ENCODE data around the gene BEND7.
"Not testable (repeated sequence)": the region's sequence is repeated elsewhere in the genome, so short reads cannot be mapped to it uniquely, and the experiment has no call there.

The BEND7 gene

DNA sequence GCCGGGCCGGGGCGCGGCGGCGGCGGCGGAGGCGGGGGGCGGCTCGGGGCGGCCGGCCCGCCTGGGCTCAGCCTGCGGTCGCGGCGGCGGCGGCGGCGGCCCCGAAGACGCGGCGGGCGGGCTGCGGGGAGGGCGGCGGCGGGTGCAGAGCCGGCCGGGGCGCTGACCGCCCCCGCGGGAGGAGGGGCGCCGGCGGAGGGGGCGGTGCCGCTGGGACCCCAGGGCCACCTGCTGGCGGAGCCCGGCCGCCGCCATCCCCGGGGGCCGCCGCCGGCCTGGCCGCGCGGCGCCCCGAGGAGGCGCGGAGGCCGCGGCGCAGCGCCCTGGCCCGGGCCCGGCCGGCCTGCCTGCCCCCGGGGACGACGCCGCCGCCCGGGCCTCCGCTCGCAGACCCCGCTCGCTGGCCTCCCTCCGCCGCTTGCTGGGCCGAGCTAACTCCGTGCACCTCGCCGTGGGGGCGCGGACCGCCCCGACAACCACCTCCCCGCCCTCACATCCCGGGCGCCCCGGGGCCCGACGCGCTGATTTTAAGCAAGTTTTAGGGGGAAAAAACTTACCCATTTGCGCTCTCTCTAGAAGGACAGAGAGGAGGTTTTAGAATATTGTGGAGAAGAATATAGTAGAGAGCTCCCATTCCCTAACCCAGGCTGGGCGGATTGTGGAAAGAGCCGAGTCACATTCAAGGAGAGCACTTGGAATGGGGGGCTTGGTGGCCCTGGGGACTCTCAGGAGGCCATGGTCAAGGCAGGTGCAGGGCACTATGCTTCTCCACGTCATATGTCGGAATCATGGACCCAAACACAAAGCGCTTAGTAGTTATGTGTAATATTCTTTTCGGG, at the start of gene BEND7:
Gene BEND7 (minus strand): TSS at position 140 of the 839 bp plus-strand sequence. CDS start 481 bp downstream, outside the sequence.
- DNase-seq = no peak

DNA sequence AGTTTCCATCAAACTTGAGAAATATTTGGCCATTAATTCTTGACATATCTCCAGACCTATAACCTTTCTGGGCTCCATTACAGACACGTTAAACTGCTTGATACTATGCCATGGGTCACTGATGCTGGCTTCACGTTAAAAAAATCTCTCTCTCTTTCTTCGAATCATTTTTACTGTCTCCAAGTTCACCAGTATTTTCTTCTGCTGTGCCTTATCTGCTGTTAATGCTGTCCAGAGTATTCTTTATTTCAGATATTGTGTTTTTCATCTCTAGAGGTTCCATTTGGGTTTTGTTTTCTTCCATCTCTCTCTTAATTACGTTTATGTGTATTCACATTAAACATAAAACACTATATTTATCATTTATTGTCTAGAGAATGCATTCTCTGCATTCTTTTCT, 45.1 kb upstream of the BEND7 start:
- no peak for DNase-seq

- no peak for DNase-seq
Measured at GRCh38 chr10:13571541-13571940, 42.7 kb upstream of the BEND7 start.

DNA sequence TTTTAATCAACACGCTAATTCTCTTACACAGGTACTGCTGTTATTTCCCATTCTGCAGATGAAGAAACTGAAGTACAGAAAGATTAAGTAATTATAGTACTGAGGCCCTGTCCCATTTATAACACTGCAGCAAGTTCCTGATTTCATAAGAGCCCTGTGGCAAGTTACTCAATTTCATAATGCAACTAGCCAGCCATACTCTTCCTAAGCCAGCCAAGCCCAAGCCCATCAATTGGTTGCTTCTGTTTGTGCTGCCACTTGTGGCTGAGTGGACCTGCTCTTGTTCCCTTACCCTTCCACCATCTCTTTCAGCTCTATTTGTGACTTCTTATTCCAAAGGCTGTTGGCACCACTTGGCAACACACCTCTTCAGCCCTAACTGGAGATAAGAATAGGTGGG, 38.2 kb upstream of the BEND7 start:
- DNase-seq = no peak

- DNase-seq = no peak
Measured at GRCh38 chr10:13564576-13564975, 35.8 kb upstream of the BEND7 start.

DNA sequence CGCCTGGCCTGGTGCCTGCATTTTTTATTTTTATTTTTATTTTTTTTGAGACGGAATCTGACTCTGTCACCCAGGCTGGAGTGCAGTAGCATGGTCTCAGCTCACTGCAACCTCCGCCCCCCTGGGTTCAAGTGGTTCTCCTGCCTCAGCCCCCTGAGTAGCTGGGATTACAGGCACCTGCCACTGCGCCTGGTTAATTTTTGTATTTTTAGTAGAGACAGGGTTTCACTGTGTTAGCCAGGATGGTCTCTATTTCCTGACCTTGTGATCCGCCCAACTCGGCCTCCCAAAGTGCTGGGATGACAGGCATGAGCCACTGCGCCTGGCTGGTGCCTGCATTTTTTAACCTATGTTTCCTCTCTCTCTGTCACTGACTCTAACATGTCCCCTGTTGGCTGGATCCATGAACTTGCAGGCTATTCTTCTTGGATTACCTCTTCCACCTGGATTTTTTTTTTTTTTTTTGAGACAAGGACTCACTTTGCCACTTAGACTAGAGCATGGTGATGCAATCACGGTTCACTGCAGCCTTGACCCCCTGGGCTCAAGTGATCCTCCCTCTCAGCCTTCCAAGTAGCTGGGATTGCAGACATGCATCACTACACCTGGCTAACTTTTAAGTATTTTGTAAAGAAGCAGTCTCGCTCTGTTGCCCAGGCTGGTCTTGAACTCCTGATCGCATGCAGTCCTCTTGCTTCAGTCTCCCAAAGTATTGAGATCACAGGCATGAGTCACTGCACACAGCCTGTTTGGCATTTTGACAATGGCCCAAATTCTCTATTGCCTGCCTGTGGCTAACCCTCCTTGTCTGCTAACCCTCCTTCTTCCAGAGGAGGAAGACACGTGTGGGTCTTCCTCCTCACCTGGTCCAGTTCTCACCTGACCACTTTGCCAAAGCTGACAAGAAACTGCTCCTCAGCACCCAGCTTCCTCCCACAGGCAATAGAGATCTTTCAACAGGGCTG, 34.9 kb upstream of the BEND7 start:
- DNase-seq = peak; percentile 81

- peak; percentile 60 for DNase-seq
Measured at GRCh38 chr10:13560597-13560996, 31.8 kb upstream of the BEND7 start.

DNA sequence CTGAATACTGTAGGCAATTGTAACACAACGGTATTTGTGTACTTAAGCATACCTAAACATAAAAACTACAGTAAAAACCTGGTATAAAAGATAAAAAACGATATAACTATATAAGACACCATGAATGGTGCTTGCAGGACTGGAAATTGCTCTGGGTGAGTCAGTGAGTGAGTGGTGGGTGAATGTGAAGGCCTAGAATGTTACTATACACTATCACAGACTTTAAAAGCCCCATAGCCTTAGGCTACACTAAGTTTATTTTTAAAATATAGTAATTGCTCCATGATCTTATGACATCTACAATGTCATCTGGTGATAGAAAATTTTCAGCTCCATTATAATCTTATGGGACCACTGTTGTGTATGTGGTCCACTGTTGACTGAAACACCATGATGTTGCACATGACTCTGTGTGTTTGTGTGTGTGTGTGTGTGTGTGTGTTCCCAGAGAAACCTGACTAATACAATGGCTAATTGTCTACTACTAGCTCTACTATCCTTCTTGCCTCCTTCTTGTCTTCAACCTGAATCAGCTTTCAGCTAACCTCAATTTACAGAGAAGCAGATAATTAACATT, 30.4 kb upstream of the BEND7 start:
- no peak for DNase-seq

DNA sequence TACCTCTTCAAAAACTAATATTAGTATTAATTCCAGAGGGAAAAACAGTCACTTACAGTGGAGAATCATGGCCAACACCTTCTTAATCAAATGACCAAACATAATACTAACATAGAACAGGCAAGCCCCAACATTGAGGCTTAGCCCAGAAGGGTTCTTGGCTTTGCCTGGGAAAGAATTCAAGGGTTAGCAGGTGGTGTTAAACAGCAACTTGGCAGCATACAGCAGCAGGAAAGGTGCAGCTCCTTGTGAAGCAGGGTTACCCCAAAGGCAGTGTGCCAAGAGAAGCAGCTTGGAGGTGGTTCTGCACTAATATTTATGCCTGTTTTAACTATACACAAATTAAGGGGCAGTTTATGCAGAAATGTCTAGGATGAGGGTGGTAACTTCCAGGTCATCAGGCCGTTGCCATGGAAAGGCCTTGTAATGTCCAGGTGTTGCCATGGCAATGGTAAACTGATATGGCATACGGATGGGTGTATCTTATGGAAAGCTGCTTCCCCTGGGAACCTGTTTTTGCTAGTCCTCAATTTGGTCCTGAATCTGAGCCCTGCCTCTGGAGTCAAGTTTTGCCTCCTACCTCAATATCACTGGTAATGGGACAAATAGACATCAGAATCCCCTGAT, 27.2 kb upstream of the BEND7 start:
- peak; percentile 87 for DNase-seq

GRCh38 chr10:13550802-13551201, 22.0 kb upstream of the BEND7 start:
- DNase-seq = no peak

DNA sequence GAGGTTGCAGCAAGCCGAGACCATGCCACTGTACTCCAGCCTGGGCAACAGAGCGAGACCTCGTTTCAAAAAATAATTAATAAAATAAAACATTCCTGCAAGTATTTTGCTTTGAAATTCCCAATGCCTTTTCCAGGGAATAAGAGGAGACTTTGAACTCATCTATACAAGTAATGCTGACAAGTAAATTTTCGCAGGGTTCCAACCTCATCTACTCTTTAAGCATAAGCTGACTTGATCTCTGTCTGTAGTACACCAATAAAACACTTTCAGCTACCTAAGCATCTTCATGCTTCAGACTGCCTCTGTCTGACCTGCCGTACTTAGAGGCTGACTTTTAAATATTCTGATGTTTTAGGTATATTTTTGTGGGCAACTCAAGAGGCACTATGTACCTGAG, 13.7 kb upstream of the BEND7 start:
- DNase-seq = no peak

GRCh38 chr10:13537985-13538384, 9.2 kb upstream of the BEND7 start:
- DNase-seq = not testable (repeated sequence)

DNA sequence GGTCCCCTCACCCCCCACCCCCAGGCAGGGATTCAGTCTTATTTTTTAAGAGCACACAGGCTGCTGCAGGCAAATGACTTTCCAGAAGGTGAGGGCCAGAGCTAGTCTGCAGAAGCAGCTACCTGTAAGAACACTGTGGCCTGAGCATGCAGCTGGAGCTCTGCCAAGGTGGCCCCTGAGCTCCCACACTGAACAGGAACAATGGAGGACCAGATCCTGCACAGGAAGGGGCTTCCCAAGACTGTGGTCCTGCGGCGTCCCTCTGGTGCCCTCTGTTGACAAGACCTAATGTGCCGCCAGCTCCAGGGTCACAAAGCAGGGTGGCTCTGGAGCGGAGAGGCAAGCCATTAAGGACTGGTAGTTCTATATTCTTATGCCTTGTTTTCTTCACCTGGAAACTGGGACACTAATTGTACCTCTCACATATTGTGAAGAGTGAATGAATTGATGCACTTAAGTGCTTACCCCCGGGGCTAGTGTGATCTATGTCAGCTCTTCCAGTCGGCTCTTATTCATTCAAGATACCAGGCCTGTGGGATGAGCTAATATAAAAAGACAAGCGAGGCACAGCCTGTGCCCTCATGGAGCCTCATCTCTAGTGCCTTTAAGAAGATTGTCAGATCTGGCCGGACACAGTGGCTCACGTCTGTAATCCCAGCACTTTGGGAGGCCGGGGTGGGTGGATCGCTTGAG, 8.0 kb upstream of the BEND7 start:
- no peak for DNase-seq

DNA sequence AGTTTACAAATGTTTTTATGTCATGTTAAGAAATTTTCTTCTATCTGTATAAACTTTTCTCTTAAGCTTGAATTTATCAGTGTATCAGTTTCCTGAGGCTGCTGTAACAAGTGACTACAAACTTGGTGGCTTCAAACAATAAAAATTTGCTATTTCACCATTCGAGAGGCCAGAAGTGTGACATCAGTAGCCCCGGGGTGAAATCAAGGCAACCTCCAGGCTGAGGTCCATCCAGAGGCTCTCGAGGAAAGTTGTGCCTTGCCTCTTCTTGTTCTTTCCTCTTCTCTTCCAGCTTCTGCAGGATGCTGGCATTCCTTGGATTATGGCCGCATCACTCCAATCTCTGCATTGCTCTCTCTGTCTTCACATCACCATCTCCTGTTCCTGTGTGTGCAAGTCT, 6.5 kb upstream of the BEND7 start:
- no peak for DNase-seq

DNA sequence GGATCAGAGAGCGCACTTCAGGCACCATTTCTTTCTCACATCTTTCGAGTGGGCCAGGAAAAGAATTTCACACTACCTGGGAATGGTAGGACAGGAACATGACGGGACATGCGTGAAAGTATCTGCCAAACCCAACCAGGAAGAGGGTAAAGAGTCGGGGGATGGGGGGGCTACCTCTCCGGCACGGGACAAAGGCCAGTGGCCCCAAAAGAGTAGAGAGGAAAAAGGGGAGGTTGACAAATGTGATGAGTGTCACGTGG, 830 bp upstream of the BEND7 start:
- no peak for DNase-seq

DNA sequence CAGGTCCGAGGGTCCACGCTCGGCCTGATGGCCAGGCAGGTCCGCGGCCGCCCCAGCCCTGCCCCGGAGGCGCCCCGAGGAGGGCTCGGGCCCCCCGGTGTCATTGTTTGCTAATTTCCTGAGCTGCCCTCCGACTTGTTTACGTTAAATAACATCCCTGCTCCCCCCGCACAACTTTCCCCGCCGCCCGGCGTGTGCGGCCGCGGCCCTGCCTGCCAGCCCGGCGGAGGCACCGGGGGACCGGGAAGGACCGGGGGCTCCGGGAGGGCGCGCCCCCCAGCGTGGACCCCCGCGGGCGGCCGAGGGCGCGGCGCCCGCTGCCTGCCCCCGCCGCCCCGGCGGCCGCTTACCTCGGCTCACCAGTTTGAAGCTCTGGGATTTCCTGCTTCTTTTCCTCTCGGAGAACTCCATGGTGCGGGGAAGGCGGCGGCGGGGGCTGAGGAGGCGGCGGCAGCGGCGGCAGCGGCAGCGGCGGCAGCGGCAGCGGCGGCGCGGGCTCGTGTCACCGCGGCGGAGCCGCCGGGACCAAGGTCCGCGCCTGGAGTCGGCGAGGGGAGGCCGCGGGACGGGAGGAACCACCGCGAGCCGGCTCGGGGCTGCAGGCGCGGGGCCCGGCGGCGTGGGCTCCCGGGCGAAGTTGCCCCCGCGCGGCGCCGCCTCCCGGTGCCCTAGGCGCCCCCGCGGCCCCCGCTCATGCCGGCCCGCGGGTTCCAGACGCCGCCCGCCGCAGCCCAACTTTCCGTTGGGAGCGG, 515 bp downstream of the BEND7 start:
- DNase-seq = no peak

DNA sequence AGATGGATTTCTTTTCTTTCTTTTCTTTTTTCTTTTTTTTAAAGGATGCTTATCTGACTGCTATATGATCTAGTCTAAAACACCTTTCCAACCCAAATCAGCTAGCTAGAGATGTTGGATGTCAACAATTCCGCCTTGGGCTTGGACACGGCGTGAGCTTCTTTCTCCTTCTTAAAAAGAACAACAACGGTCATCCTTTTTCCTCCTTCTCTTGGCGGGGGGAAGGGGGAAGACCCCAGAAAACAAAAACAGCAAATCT, 1.0 kb downstream of the BEND7 start:
- no peak for DNase-seq

GRCh38 chr10:13526948-13527863, 1.6 kb downstream of the BEND7 start:
- DNase-seq = no peak

- no peak for DNase-seq
Measured at GRCh38 chr10:13525663-13526062, 3.2 kb downstream of the BEND7 start.

GRCh38 chr10:13521026-13521425, 7.8 kb downstream of the BEND7 start:
- no peak for DNase-seq

- DNase-seq = no peak
Measured at GRCh38 chr10:13520194-13520593, 8.6 kb downstream of the BEND7 start.
